TTC549 (cell line): Measurements from ENCODE around the gene NPHP4.

Experiments
- FAIRE-seq: peaks from 2 replicates; lab custom pipeline; 2012; peaks lifted over from hg19 to GRCh38; lab: Jason Lieb, UNC

The NPHP4 gene

DNA sequence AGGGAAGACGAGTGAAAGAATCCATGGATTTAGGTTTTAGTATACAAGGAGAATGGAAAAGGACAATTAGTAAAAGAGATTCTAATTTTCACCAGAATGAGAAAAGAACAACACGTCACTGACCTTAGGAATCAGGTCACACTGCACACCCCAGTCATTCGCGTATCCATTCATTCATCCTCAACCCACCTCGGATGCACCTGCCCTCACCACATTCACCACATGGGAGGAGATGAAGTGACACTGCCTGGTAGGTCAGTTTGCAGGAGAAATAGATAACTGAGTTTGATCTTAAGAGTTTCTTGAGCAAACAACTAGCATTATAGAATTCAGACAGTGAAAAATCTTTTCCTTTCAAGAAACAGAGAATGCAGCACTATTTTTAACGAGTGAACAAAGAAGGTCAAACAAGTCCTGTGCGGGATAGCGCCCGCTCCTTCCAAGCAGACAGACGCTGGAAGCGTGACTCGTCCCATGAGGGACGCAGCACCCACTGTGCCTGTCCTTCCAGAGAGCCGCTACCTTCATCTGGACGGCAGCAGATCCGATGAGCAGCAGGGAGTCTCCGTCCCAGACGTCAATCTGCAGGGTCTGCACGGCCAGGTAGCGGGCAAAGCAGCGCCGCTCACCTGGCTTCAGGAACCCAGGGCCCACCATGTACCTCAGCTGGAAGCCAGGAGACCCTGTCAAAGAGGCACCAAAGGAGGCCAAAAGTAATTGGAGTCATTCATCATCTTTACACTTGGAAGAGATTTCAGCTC lies 101.7 kb downstream of the NPHP4 start:
- no peak for FAIRE-seq

DNA sequence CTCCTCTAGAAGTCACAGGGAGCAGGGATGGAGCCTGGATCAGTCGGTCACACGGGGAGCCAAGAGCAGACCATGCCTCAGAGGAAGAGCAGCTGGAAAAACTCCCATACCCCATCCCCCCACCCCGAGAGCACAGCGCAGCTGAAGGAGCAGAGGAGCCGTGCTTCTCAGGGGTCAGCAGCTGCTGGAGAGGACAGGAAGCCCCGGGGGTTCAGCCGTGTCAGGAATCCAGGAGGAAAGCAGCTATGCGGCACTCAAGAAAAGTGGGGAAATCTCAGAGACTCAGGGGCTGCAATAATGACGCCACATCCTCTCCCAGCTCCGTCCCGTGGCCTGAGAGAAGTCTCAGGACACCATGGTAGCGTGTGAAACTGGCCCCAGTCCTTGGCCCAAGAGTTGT lies 102.3 kb downstream of the NPHP4 start:
- FAIRE-seq, result no peak

DNA sequence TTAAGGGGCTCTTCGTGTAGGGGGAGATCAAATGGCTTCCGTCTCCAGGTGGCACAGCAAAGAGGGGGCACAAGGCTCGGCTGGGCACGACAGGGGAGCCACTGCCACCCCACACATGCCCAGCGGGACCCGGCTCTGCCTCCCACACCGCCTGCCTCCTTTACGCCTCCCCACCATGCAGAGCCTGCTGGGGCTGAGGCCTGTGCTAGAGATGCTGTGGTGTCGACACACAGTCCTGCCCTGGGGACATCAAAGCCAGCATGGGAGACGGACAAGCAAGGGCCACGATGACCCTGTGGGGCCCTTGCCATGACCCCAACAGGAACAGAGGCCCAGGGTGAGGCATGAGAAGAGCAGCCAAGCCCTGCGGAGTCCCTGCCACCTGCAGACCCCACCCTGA lies 102.8 kb downstream of the NPHP4 start:
- FAIRE-seq, result no peak

DNA sequence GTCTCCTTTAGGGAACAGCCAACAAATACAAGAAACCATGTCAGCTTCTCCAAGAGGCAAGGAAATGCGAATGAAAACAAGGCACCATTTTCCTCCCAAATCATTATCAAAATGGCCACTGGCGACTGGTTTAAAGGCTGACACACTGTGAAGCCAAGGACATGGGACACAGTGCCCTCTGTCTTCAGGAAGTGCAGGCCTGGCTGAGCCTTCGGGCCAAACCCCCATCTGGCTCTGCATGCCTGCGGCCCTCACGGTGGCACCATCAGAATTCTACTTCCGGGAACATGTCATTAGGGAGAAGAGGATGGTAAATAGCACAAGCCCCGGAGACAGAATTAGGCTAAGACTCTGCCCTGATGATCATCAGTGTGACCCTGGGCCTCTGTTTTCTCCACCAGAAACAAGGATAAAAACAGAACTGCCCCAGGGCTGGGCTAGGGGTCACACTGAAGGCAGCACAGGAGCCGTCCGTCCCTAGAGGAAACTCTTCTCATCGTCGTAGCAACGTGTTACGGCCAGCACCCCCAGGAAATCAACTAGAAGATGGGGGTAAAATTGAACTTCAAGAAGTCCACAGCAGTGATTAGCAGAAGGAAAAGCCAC lies 103.5 kb downstream of the NPHP4 start:
- no peak for FAIRE-seq

DNA sequence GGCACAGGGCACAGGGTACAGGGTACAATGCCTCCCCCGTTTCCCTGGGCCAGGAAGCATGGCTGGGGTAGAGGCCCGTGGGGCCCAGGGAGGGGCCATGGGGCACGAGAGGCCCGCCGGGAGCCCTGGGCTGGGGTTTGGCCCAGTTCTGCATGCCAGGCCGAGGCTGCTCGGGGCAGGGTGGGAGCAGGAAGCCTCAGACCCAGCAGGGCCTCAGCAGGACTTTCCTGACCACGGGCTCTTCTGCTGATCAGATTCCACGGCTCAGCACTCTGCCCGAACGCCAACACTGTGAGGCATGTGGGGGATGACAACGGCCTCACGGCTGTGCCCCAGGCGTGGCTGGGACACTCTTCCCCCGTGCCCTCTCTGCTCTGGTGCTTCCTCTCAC lies 104.3 kb downstream of the NPHP4 start:
- FAIRE-seq, result no peak

DNA sequence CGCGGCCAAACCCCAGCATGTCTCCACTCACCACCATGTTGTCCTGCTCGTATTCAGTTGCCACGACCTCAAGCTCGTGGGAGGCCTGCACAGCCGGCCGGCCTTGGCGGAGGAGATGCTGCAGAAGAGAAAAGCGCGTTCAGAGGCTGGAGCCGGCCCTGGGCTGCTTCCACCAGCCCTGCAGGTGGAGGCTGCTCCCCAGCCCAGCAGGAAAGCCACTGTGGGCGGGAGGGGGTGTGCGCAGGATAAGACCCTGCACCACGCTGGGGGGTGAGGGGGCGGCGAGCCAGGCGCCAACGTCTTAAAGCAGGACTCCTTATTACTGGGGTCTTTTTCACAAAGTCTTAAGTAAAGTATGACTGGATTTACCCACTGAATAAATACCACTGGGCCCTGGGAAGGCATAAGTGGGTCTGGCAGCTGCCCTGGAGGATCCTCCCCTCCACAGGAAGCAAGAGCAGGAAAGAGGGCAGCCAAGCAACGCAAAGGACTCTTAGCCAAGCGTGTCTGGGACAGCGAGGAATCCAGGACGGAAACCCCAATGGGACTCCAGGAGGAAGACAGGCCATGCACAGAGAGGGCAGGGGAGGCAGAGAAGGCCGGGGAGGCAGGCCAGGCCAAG lies 104.8 kb downstream of the NPHP4 start:
- FAIRE-seq, result no peak

DNA sequence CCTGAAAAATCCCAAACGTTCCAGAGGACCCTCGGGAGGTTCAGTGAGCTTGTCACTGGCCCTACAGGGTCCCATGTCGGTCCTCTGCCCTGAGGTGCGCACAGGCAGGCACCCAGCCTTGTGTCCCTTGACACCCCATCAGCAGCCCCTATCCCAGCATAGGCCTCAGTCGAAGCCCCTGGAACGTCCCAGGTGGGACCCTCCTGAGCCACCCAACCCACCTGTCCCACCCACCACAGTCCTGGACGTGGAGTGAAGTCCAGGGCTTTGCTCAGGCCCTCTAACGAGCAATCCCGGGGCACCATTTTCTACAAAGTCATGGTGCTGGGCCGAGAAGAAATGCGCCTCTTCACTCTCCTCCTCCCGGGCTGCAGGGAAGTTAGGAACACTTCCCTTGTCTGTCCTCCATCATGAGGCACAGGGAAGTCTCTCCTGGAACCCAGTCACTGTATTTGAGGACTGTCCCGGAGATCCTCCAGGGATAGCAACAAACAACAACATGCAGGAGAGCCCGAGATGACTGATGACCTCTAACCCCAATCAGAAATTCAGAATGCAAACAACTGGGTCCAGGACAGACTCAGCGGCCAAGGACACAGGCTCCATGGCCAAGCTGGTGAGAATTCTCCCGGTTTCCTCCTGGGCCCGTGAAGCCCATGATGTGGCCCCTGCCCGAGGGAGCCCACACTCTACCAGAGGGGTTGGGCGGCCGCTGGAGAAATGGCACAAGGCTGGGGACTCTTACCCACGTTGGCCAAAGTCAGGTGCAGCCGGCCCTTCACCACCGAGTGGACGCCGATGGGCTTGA lies 105.5 kb downstream of the NPHP4 start:
- FAIRE-seq, result no peak

DNA sequence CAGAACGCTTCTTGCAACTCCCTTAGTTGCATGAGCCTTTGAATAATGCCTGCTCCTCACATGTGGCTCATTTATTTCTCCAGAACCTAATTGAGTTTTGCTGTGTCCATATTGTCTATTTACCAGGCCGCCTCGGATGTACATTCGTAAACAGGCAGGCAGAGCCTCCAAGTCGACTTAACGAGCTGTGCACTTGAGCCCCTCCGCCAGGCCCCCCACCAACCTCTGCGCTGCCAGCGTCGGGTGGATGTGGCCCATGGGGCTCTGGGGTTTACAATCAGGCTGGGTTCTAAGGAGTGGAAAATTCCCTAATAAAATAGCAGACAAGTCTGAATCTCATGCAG lies 106.1 kb downstream of the NPHP4 start:
- FAIRE-seq, result no peak

DNA sequence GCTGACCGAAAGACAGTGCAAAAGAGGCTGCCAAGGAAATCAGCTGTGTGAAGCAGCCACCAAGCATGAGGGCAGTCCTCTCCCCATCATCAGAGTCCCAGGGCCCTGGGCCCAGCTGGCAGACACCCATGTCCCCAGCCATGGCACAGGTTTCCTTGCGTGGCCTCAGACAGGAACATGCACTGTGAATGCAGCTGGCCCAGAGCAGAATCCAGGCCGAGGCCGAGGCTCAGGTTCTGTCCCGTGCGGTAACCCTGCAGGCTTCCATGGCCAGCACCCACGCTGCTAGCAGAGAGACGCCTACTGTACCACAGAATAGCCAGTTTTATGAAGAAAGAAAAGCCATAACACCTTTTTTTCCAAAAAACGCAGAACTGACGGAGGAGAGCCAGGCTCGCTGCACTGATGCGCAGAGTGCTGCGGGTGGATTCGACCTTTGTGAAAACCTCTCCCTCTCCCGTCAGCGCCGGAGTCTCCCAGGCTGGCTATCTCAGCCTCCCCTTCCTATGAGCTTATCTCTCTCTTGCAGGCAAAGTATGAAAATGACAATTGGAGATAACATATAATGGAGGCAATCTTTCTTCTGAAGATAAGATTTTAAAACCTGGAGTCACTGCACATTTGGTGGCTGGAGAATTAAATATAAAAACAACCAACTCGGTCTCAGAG lies 106.6 kb downstream of the NPHP4 start:
- FAIRE-seq, result no peak

DNA sequence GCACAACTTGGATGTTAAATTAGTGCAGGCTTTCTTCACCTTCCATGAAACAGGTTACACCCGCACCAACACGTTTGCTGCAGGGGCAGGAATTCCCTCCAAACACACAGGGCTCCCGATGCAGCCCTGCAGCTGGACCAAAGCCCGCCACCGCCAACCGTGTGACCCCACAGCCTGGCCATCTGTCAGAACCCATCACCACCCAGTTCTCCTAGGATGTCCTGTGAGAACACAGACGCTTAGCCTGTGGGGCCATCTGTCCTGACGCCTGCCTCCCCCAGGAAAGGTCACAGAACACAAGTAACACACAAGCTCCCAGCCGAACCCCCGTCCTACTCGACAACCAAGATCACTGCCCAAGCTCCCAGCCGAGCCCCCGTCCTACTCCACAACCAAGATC lies 108.1 kb downstream of the NPHP4 start:
- no peak for FAIRE-seq

DNA sequence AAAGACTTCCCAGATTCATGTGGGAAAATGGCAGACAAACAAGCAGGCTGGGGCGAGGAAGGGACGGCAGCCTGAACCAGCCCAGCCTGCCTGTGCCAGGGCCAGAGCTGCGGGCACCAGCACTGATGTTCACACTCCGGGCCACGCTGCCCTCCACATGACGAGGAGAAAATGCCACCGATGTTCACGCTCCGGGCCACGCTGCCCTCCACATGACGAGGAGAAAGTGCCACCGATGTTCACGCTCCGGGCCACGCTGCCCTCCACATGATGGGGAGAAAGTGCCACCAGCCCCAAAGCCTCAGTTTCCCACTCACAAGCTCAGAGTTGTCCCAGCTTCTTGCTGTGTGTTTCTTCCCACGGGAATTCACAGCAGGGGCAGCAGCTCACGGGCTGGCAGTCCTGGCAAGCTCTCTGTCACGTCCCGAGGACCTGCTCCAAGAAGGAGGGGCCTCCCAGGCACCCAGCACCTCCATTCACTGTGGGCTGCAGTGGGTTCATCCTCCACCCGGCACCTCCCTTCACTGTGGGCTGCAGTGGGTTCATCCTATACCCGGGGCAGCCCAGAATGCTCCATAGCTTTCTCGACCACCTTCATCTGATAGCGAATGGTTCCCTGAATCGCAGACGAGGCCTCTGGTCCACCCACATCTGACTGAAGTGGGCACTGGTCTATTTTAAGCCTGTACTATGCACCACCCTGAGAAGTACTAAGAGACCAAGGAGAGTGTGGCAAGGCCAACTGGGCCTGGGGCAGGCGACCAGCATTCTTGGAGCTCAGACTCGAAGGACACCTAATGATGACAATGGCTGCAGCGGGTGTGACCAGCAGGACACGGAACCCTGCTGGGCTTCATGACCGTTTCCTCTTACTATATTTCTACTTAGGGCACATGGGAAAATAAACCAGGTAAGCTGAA lies 108.8 kb downstream of the NPHP4 start:
- FAIRE-seq, result no peak

DNA sequence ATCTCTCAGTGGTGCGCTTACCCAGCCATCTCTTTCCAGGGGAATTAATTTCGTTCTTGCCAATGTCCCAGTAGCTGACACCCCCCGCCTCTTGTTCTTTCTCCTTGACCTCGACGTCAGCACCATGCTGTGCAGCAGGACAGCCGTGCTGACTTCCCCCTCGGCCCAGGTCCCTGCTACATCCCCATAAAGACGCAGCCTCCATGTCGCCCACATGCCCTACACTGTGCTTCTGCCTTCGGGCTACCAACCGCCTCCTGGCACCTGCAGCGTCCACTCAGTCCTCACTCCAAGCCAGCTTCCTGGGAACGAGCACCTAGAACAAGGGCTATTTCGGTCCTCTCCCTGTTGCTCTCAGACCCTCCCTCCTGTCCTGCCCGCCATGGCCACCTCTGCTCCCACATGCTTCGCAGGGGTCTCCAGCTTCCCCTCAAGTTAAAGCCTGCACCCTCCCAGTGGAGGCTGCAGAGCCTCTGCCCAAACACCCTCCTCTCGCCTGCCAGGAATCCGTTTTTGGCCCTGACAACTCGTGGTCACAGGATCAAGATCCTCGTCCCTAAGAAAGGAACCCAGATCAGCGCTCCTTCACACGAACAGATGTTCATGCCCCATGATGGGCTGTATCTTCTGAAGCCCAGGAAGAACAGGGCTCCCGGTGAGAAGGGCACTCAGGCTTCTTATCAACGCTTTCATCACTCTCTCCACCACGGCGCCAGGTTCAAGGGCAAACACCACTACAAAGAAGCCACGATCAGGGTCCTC lies 109.7 kb downstream of the NPHP4 start:
- no peak for FAIRE-seq

DNA sequence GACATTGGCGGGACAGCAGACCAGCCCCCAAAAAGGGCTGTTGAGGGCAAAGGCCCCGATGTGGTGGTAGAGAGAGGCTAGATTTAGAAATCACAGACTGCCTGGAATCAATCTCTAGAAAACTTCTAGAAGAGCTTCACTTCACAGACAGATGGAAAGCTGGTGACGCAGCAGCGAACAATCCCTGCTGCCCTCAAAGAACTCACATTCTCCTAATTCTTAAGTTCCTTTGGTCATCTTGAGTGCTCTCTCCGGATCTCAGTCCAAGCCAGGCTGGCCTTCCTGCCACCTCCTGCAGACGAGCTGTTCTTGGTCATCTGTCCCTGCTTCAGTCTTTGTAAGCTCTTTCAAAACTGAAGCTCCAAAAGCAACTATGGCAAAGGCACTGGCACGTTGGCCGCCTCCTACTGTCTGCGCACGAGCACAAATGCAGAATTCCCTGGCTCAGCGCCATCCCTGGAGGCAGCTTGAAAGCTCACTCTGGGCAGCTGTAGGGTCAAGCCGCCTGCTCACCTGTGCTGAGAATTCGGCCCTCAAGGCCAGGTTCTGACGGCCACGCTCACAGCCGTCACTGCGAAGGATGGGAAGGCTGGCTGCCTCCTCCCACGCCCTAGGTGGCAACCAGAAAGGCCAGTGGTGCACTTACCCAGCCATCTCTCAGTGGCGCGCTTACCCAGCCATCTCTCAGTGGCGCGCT lies 110.6 kb downstream of the NPHP4 start:
- no peak for FAIRE-seq

DNA sequence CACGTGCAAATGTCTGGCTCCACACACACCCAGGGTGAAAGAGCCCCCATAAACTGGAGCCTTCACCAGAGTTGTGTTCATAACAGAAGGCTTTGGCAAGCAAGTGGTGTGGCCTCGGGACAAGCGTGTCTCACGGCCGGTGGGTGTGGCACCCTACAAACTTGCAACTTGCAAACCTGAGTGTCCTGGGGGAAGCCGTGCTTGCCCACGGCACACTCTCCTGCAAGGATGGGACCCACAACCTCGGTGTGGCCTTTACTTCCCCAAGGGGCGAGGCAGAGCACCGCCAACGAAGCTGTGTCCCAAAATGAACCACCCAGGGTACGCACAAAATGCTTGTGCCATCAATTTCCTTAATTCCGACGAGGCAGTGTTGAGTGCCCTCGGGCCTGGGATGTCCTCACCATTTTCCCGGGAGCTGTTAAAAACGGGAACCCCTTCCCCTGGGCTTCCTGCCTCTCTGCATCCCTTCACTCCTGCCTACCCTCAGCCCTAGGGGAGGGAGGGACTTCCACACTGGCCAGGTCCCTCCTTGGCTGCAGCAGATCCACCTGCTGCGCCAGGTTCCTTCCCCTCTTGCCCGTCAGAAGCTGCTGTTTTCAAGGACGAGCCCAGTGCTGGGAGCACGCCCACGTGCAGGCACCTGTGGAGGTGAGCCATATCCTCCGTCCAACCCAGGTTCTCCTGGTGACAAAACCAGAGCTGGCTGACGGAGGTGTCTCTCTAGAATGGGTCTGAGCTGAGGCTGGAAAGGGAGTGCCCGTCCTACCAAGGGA lies 111.4 kb downstream of the NPHP4 start:
- FAIRE-seq, result no peak

DNA sequence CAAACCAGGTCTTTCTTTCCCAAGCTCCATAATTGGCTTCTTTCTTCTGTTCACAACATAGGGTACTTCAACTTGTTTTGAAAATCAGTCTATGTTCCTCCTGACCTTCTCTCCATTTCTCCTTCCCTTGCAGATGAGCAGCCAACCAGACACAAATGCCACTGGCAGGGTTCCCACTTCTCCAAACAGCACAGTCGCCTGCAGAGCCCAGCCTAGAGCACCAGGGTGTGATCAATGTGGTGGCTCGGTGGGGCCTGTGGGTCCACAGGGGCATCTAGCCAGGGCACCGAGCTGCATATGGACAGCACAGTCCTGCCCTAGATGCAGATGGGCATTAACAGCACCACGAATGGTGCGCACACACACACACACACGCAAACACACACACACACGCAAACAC lies 112.8 kb downstream of the NPHP4 start:
- no peak for FAIRE-seq

DNA sequence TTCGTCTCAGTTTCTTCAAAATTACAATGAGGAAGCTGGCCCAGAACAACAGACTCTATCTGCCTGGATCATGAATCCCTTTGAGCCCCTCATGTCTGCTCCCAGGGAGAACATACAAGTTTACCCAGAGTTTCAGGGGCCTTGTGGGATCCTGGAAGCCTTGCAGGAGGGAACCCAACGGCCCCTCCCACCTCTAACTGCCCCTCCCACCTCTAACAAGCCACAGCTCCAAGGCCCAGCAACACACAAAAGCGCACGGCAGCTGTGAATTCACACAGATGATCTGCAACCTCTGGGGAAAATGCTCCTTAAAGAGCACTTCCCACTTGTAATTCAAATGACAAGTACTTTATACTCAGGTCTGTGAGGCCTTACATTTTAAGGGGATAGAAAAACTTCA lies 113.3 kb downstream of the NPHP4 start:
- FAIRE-seq, result no peak

DNA sequence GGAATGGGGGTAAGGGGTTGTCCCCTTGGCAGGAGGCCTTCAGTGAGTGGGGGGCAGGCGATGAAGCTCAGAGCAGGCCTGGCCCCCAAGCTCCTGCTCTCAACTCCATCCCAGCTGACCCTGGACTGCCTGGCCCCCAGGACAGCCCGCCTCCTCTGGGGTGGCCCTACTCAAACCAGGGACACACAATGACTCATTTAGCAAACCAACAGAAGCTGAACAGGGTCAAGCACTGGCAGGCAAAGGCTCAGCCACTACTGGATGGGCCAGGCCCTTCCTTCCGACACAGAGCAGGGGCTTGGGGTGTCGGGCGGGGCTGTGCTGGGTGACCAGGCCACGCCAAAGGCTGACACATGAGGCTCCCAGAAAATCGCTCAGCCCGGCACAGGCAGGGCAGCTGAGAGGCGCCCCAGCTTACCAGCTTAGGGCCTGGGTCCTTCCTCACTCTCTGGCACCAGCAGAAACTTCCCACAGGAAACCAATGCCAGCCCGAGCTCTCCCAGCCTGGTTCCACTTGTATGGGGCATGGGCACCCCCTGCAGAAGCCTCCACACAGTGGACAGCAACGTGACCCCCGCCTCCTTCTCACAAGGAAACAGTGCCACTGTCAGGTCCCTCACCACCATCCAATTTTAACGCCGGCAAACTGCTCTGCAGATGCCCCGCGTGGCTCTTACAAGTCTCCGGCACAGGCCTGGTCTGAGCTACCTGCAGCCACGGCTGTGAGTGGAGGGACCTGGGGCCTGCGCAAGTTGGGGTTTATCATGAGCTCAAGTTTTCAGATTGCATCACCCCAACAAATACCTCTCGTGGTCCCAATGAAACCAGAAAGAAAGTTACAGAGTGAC lies 114.3 kb downstream of the NPHP4 start:
- no peak for FAIRE-seq

DNA sequence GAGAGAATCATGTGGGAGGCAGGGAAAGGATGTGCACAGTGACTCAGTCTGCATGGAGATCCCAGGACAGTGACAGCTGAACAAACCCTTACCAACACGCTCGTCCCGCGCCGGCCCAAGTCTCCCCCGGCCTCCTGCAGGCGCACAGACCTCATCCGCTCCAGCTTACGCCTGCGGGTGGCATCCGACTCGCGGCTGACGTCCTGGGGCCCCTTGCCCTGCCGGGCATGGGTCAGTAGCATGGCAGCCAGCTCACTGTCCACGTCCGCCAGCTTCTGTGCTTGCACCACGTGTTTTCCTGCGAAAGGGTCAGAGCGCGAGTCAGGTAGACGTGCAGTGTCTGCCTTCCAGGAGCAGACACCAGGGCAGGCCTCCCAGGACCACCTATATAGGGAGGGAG lies 115.2 kb downstream of the NPHP4 start:
- no peak for FAIRE-seq
